ENCODE data around the gene NEURL1B.

GRCh38 chr5:172726966-172727365 lies 85.9 kb downstream of the NEURL1B start:
- no peak for TF ChIP-seq CTCF (IDR thresholded peaks at IDR 0.05)
- no peak for TF ChIP-seq POLR2A (IDR thresholded peaks at IDR 0.05)
